HG02571 (cell line): ENCODE data around the gene CILP2.

Experiments
- ATAC-seq: cut with Tn5 transposase; IDR thresholded peaks from one replicate; pipeline ENCODE4 v1.9.1; 2021; ENCODE audit warnings: mild to moderate bottlenecking, moderate library complexity; ENCODE audit not compliant: unreplicated experiment

The CILP2 gene

GRCh38 chr19:19538061-19538784, at the start of gene CILP2:
Gene CILP2 (plus strand): TSS chr19:19538265. CDS start chr19:19538350, 85 bp downstream.
- ATAC-seq: no peak

DNA sequence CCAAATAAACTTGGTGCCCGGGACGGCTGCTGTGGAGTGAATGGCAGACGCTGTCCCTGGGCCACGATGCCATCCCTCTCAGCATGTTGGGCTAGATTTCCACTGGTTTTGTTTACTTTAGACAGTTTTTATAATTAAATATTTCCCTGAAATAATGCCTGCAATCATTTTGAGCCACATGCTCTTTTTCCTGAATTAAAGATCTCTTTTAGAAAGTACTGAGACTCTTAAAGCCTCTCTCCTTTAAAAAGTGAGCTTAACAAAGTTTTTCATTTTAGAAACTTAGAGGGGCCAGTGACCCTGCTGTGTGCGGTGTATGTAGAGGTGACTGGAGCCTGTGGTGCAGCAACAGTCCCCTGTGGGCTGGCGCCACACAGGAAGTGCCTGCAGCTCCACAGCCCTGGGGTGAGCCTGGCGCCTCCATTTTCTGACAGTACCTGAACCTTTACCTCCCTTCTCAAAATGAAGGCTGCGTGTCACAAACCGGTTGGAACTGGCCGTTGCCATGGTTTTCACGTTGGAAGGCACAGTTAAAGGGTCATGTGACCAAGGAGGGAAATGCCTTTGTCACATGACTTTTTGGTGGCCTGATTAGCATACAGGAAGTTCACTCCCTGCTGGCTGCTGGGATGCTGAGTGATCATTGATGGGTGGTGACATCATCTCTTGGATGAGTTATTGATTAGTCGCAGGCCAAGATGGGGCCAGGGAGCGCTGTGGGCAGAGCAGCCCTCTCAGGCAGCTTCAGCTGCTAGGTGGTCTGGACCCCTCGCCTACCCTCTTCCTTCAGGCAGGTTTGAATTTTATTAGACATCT, 49.0 kb upstream of the CILP2 start:
- no peak for ATAC-seq

DNA sequence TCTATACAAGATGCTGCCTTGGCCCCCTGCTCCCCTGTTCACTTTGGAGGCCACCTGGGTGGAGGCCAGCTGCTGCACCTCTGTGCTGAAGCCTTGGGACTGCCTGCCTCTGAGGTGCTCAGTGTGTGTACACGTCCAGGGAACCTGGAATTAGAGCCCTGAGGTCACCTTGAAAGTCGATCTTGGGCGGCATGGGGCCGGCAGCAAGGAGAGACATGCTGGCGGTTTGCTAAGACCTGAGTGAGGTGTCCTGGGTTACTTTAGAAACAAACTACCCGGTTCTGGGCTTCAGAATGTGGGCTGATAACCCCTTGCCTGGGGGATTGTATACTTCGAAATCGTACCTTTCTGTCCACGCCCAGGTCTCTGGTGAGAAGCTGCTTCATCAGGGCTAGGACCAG, 48.3 kb upstream of the CILP2 start:
- ATAC-seq: no peak

- ATAC-seq: no peak
These were observed 47.7 kb upstream of the CILP2 start for GRCh38 chr19:19490214-19490968.

DNA sequence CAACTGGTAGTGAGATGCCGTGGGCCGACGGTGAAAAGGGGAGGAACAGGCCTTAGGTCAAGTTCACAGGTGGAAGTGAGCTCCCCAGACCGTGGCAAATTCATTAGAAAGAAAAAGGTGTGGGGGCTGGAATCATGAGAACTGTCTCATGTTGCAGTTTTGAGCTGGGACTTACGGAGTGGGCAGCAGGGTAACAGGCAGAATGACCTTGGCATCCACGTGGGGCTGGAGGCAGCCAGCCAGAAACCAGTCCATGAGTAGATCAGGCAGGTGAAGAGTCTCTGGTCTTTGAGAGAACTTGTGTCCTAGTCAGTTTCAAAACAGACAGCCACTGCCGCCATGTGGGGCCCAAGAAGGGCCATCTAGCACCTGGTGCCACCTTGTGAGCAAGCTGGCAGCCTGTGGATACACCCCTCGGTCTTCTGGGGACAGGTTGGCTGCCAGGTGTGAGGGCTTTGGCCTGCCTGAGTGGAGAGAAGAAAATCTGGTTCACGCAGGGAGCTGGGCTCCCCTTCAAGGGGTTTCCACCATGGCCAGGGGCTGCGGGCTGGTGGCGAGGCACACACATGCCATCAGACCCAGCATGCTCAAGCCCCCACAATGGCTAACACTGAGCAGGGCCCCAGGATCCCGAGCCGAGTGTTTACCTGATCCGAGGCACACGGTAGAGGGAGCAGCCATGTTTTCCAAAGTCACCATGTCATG, 46.6 kb upstream of the CILP2 start:
- no peak for ATAC-seq

GRCh38 chr19:19492026-19492610, 45.9 kb upstream of the CILP2 start:
- ATAC-seq: no peak

DNA sequence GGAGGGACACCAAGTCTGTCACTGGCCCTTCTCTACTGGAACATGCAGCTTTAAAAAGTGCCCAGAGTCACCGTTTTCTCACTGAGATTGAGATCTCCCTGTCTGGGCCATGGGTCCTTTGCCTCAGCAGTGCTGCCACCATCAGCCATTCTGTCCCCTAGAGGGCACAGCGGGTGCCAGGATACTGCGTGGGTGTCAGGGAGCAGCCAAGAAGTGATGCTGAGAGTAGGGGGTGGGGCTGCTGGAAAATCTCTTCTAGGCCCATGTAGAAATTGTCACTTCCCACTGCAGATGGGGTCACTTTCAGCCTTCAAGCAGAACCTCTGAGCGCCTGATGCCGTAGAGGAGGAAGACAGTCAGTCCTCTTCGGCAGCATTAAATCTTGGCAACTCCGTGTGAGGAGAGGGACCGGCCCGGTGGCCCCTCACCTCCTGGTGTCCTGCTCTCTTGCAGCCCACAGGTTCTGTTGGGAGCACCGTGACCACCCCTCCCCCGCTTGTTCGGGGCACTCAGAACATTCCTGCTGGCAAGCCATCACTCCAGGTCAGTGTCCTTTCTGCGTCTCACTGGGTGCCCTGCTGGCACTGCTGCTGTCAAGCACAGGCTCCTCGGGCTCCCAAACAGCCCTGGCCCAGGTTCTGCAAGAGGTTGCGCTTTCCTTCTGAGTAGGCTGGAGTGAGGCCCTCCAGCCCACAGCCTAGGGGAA, 44.1 kb upstream of the CILP2 start:
- ATAC-seq: no peak

- no peak for ATAC-seq
These were observed 42.2 kb upstream of the CILP2 start for GRCh38 chr19:19495614-19496603.

DNA sequence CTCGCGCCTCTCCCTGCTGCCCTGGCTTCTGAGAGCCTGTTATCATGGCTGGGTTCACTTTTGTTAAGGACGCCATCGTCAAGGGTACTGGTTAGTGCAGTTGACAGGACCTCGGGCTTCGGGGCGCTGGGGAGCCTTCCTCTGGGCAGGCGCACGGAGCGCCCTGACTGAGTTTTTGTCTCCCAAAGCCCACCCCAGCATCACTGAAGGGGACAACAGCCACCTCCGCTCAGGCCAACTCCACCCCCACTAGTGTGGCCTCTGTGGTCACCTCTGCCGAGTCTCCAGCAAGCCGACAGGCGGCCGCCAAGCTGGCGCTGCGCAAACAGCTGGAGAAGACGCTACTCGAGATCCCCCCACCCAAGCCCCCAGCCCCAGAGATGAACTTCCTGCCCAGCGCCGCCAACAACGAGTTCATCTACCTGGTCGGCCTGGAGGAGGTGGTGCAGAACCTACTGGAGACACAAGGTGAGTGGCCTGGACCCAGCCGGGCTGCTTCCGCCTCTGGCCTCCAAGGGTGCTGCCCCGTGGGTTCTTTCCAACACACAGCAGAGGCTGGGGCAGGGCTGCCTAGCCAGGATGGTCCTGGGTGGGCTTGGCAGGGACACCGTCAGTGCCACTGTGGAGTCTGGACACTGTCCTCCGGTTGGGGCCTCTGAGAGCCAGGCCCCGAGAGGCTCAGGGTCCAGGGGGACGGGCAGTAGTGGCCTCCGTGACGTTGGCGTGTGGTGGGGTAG, 39.6 kb upstream of the CILP2 start:
- no peak for ATAC-seq

DNA sequence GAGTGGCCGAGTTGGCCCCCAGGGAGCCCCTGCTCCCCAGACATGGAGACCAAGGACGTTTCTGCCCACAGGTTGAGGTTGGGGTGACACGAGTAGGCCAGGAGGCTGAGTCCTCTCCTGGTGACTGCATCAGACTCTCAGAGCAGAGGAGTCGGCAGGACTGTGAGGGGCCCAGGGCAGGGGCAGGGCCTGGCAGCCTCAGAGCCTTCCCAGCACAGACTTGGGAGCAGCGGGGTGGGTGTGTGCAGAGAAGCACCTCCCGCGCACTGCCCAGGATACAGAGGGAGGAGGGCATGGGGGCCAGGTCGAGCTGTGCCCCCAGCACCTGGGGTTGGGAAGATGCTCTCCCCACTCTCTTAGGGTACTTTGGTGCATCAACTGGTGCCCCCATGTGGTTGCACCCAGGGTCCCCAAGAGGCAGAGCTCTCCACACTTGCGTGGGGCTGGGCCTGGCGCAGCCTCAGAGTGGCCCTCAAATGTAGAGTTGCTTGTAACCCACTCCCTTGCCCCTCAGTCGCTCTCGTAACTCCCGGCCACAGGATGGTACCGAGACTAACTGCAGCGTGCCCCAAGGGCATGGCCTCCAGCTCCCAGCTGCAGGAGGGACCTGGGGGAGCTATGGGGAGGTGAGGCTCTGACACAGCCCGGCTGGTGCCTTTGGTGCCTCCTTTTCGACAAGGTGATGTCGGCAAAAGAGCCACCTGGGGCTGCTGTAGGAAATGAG, 38.6 kb upstream of the CILP2 start:
- ATAC-seq: no peak

DNA sequence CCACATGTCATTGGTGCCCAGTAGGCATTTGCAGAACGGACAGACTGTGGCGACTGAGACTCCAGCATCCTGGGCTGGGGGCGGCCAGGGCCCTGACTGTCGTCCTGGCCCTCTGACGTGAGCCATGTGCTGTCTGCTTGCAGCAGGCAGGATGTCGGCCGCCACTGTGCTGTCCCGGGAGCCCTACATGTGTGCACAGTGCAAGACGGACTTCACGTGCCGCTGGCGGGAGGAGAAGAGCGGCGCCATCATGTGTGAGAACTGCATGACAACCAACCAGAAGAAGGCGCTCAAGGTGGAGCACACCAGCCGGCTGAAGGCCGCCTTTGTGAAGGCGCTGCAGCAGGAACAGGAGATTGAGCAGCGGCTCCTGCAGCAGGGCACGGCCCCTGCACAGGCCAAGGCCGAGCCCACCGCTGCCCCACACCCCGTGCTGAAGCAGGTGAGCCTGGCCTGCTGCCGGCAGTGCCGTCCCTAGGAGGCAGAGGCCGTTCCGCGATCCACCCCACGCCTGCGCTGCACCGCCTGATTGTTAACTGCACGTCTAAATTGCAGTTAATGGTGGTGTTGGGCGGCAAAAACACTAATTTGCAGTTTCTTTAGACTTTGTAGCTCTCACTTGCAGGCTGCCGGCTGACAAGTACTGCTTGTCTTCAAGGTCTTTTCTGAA, 37.0 kb upstream of the CILP2 start:
- ATAC-seq: no peak

GRCh38 chr19:19501798-19502197, 36.3 kb upstream of the CILP2 start:
- no peak for ATAC-seq

- no peak for ATAC-seq
These were observed 35.8 kb upstream of the CILP2 start for GRCh38 chr19:19502281-19502680.

DNA sequence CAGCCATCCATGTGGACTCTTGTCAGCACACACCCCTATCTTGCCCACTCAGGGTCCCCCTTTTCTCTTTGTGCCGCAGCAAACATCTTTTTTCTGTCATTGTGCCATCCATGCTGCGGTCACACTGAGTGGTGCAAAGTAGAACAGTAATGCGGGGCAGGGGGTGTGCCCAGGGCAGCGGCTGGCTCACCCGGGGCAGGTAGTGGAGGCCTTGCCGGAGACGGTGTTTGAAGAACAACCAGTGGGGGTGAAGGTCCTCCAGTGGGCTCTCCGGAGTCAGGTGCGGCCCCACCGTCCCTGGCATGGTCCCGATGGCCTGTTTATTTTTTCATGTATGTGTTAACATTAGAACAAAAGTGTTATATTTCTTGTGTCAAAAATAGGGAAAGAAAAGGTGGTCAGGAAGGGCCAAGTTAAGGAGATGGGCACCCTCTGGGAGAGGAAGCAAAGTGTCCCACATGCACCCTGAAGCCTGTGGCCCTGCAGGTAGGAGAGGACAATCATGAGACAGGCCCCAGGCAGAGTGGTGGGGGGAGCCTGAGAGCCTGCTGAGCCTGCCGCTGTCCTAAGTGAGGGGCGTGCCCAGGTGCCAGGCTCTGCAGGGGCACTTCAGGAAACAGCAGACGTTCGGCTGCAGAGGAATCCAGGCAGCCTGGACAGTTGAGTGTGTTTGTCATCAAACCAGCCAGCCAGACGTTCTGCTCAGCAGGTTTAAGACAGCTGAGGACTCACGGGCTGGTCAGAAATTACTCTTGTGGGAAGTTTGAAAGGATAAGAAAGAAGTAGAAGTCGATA, 35.1 kb upstream of the CILP2 start:
- ATAC-seq: no peak

DNA sequence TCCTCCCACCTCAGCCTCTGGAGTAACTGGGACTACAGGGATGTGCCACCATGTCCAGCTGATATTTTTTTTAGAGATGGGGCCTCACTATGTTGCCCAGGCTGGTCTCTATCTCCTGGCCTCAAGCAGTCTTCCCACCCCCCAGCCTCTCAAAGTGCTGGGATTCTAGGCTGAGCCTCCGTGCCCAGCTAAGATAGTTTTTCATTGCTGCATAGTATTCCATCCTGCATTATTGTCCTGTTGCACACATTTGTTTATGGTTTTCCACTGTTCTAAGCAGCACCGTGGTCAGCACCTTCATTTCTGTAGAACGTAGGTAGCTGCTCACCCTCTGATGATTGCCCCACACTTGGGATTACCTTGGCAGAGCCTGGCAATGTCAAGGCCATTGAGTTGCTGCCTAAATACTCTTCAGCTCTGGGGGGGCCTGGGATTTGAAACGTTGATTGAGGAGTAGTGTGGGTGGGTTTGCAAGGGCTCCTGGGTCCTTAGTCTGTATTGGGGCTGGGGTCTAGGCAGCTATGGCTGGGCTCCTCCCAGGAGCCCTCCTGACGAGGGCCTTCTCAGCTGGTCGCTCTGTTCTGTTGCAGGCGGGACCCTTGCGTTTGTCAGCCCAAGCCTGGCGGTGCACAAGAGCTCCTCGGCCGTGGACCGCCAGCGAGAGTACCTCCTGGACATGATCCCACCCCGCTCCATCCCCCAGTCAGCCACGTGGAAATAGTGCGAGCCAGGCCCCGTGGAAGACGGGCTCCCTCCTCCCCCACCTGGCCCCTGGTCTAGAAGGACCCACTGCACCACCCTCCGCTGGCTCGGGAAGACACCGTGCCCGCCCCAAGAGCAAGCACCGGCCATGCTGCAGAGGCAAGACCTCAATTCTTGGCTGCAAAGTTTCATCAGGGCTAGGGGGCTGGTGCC, 33.1 kb upstream of the CILP2 start:
- ATAC-seq: no peak
